ENCODE results near the gene ZNF524.

The ZNF524 gene

DNA sequence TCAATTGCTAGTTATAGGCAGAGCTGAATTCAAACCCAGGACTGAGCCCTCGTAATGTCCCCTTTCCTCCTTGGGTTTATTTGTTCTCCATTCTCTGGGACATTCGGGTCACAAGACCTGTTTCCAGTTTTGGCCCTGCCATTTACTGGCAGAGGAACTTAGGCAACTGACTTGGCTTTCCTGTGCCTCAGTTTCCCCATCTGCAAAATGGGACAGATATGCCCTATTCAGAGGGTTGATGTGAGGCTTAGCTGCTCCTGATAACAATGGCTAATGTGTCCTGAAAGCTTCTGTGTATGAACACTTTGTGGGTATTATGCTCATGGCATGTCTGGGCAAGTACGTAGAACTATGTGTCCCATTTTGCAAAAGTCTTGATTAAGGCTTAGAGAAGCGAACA lies 996 bp downstream of the ZNF524 start:
- DNase-seq (ENCODE audit: low read depth, low spot score) = no peak

DNA sequence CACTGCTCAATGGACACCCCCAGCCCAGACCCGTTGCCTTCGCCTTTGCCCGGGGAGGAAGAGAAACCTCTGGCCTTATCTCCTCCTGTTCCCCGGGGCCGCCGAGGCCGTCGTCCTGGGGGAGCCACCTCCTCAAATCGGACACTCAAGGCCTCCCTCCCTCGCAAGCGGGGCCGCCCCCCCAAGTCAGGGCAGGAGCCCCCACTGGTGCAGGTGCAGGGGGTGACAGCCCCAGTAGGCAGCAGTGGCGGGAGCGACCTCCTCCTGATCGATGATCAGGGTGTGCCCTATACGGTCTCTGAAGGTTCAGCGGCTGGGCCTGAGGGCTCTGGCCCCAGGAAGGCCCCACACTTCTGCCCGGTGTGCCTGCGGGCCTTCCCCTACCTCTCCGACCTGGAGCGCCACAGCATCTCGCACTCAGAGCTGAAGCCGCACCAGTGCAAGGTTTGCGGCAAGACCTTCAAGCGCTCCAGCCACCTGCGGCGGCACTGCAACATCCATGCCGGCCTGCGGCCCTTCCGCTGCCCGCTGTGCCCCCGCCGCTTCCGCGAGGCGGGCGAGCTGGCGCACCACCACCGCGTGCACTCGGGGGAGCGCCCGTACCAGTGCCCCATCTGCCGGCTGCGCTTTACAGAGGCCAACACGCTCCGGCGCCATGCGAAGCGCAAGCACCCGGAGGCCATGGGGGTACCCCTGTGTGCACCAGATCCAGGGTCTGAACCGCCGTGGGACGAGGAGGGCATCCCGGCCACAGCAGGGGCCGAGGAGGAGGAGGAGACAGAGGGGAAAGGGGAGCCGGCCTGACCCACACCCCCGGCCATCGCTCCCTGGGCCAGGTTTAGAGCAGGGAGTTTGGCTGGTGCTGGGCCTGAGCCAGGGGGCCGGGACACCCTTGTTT lies 2.3 kb downstream of the ZNF524 start:
- DNase-seq (ENCODE audit: low read depth, low spot score) = no peak

DNA sequence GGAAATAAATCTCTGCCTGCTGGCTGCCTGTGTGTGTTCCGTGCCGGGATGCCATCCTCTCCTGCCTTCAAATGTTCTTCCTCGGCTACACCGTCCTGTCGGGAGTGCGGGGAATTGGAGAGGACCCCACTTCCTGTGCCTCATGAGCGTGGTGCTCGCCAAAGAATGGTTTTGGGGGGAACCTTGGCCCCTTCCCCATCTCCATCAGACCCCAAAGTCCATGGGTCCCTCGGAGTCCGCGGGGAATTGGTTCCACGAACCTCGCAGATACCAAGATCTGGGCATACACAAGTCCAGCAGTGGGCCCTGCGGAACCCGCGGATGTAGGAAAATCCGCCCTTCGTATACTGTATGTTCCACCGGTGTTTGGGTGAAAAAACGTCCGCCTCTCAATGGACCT lies 3.0 kb downstream of the ZNF524 start:
- DNase-seq (ENCODE audit: low read depth, low spot score) = no peak

DNA sequence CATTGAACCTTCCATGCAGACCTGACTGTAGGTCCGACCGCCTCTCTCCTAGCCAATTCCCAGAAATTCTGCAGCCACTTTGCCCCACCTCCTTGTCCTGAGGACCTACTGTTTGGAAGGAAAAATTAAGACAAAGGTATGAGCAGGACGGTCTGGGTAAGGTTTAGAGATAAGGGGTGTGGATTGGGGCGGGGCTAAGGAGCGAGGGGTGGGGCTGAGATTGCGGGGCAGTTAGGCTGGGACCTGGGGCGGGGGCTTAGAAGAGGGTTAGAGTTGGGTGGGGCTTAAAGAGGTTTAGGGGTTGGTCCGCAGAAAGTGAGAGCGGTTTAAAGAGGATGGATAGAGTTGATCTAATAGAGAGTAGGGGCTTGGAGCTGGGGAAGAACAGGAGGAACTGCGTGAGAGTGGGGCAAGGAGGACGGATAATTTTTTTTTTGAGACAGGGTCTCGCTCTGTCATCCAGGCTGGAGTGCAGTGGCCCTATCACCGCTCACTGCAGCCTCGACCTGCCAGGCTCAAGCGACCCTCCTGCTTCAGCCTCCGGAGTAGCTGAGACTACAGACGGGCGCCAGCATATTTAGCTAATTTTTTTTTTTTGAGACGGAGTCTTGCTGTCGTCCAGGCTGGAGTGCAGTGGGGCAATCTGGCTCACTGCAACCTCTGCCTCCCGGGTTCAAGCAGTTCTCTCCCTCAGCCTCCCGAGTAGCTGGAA lies 3.6 kb downstream of the ZNF524 start:
- DNase-seq (ENCODE audit: low read depth, low spot score) = no peak

DNA sequence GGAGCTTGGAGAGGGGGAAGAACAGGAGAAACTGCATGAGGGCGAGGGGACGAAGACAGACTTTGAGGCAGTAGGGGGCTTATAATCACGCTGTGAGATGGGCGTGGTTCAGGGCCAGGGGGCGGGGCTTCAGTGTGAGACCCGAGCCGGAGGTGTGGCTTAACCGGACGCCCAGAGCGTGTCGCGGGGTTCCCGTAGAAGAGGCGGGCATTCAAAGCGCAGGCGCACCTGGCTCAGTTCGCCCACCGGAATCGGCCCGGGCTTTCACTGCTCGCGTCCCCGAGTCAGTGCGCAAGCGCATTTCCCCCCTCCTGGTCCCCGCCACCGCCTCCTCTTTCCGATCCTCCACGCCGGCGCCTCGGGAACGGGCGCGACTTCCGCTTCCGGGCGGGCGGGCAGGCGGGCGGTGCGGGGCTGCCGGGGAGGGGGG lies 5.1 kb downstream of the ZNF524 start:
- peak; percentile 99 for DNase-seq (ENCODE audit: low read depth, low spot score)

DNA sequence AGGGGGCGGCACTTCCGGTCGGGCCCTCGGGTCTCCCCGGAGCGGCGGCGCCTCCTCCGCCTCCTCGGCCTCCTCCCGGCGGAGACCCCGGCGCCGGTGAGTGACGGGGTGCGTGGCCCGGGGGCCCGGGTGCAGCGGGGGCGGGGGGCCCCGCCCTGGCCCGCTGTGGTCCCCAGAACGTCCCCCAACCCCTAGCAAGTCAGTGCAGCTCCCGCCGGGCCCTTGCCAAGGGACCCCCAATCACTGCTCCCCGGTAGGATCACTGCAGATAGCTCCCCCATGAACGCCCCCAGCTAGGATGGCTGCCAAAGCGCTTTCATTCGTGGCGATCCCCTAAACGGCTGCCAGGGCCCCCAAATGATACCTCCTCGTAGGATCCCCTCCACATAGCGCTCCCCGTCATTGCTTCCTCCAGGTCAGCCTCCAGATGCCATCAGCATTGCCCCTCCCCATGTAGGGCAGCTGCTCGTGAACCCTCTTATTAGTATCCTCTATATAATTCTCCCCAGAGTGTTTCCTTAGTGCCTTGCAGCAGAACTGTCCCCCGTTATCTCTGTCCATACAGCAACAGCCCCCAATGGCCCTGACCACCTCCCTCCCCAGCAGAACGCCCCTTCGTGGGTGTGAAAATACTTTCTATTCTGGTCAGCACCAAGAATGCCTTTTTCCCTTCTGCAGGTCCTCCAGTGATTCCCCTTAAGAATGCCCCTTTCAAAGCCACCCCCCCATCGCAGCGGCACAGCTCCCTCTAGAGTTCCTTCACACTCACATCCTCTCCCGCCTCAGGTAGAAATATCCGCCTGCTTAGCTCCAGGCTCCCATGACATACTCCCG lies 5.8 kb downstream of the ZNF524 start, which contains the start of gene ZNF865:
Gene ZNF865, plus strand, starts transcription at position 11 of the 834 bp plus-strand sequence. CDS start 7,972 bp downstream, outside the sequence.
- peak; percentile 92 for DNase-seq (ENCODE audit: low read depth, low spot score)

DNA sequence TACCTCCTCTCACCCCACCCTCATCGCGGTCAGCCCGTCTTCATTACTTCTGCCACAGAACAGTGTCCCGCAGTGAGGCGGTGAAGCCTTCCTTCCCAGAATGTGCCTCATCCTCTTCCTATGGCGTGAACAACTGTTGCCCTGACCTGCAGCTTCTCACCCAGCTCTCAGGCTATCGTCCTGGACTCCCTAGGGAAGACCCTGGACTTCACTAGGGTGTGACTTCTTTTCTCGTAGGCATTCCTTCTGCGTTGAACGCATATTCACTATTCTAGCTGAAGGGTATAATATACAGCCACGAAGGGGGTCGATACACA lies 6.3 kb downstream of the ZNF524 start:
- no peak for DNase-seq (ENCODE audit: low read depth, low spot score)

DNA sequence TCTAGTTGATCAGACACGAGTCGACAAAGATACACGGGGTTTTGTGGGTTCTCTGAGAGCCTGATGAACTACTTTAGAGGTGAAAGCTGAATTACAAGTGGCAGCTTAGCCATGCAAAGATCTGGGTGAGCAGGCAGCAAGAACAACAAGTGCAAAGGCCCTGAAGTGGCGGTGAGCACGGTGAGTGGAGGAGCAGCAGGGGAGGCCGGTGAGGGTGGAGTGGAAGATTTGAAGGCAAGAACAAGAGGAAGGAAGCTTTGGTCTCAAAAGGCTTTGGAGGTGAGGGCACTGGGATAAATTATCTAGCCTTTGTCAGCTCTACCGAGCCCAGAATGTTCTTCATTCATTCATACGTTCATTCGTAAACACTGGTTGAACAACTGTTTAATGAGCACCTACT lies 6.7 kb downstream of the ZNF524 start:
- no peak for DNase-seq (ENCODE audit: low read depth, low spot score)

DNA sequence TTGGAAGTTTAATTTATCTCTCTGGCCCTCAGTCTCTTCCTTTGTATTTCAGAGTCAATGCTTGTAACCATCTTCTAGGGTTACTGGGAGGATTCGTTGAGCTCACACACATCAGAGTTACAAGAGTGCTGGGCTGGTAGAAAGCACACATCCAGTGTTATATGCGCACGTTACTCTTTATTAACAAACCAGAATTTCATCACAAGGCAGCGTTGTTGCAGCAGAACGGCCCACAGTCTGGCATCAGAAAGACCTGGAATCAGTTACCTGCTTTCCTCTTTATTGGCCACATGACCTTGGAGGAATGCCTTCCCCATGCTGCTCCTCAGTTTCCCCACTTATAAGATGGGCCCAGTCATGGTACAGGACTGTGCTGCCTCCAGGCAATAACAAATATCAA lies 9.2 kb downstream of the ZNF524 start:
- DNase-seq (ENCODE audit: low read depth, low spot score) = no peak

DNA sequence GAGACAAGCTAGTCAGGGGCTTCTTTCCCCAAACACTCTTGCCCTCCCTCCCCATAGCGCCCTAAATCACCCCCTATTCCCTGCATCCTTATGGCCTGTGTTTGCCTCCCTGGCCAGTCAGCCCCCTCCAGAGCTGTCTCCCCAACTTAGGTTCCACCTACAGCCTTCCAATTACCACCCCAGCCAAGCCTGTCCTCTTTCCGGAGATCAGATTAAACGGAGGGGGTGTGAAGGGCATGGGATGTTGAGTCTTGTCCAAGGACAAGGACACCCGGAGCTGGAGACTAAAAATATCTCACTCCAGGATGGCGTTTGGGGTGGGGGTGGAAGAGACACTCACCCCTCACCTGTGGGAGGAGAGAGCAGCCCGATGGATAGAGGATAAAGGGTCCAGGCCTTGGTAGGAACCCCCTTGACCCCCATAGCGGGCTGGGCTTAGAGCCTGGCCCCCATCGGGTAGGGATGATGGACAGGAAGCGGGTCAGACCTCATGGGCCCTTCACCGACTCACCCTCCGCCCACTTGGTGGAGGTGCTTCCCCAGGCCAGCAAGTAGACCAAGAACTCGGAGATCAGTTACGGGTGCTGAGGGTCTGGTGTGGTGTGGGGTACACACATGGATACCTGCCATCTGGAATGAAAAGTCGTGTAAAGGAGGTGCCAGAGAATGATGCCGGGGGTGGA lies 11.4 kb downstream of the ZNF524 start:
- no peak for DNase-seq (ENCODE audit: low read depth, low spot score)

DNA sequence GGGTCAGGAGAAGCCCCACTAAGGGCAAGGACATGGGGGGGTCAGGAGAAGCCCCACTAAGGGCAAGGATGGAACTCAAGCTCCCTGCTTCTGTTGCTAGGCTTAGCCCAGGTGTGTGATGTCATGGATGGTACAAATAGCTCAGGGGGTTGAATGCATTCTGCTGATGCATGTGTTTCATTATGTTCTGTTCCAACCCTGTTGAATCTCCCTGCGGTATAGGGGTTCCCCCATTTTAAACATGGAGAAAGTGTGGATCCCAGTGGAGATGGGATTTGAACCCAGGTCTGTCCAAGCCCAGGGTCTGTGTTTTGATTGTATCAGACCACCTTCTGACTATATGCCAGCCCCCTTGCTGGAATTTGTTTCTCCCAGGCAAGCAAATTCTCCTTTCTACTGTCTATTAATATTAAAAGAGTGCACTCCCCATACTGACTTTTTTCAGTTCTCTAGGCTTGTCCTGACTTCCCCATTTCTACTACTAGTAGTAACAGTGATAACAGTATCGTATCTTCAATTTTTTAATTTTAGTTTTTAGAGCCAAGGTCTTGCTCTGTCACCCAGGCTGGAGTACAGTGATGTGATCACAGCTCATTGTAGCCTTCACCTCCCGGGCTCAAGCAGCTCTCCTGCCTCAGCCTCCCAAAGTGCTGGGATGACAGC lies 12.0 kb downstream of the ZNF524 start:
- no peak for DNase-seq (ENCODE audit: low read depth, low spot score)

DNA sequence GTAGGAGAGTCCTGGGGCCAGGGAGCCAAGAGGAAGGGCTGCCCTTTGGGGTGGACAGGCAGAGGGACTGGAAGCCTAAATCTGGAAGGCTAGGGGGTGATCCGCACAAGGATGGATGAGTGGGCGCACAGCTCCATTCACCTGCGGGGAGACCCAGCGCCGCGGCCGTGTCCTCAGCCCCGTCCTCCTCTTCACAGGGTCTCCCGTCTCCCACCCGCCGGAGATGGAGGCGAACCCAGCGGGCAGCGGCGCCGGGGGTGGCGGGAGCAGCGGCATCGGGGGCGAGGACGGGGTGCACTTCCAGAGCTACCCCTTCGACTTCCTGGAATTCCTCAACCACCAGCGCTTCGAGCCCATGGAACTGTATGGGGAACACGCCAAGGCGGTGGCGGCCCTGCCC lies 13.3 kb downstream of the ZNF524 start:
- no peak for DNase-seq (ENCODE audit: low read depth, low spot score)

DNA sequence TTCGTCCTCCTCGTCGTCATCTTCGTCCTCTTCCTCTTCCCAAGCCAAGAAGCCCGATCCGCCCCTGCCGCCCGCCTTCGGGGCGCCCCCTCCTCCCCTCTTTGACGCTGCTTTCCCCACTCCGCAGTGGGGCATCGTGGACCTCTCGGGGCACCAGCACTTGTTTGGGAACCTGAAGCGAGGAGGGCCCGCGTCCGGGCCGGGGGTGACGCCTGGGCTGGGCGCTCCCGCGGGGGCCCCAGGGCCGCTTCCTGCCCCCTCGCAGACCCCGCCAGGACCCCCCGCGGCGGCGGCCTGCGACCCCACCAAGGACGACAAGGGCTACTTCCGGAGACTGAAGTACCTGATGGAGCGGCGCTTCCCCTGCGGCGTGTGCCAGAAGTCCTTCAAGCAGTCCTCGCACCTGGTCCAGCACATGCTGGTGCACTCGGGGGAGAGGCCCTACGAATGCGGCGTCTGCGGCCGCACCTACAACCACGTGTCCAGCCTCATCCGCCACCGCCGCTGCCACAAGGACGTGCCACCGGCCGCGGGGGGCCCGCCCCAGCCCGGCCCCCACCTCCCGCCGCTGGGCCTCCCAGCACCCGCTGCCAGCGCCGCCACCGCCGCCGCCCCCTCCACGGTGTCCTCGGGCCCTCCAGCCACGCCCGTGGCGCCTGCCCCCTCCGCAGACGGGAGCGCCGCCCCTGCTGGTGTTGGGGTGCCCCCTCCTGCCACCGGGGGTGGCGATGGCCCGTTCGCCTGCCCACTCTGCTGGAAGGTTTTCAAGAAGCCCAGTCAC lies 14.0 kb downstream of the ZNF524 start:
- no peak for DNase-seq (ENCODE audit: low read depth, low spot score)

DNA sequence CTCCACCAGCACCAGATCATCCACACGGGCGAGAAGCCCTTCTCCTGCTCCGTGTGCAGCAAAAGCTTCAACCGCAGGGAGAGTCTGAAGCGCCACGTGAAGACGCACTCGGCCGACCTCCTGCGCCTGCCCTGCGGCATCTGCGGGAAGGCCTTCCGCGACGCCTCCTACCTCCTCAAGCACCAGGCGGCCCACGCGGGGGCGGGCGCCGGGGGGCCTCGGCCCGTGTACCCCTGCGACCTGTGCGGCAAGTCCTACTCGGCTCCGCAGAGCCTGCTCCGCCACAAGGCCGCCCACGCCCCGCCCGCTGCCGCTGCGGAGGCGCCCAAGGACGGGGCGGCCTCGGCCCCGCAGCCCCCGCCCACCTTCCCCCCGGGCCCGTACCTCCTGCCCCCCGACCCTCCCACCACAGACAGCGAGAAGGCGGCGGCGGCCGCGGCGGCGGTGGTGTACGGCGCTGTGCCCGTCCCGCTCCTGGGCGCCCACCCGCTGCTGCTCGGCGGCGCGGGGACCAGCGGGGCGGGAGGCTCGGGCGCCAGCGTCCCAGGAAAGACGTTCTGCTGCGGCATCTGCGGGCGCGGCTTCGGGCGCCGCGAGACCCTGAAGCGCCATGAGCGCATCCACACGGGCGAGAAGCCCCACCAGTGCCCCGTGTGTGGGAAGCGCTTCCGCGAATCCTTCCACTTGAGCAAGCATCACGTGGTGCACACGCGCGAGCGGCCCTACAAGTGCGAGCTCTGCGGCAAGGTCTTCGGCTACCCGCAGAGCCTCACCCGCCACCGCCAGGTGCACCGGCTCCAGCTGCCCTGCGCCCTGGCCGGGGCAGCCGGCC lies 14.8 kb downstream of the ZNF524 start:
- no peak for DNase-seq (ENCODE audit: low read depth, low spot score)

DNA sequence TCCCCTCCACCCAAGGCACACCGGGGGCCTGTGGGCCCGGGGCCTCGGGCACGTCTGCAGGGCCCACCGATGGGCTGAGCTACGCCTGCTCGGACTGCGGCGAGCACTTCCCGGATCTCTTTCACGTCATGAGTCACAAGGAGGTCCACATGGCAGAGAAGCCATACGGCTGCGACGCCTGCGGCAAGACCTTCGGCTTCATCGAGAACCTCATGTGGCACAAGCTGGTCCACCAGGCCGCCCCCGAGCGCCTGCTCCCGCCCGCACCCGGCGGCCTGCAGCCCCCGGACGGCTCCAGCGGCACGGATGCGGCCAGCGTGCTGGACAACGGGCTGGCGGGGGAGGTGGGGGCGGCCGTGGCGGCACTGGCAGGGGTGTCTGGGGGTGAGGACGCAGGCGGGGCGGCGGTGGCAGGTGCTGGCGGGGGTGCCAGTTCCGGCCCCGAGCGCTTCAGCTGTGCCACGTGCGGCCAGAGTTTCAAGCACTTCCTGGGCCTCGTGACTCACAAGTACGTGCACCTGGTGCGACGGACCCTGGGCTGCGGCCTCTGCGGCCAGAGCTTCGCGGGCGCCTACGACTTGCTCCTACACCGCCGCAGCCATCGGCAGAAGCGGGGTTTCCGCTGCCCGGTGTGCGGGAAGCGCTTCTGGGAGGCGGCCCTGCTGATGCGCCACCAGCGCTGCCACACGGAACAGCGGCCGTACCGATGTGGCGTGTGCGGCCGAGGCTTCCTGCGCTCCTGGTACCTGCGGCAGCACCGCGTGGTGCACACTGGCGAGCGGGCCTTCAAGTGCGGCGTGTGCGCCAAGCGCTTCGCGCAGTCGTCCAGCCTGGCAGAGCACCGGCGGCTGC lies 15.7 kb downstream of the ZNF524 start:
- DNase-seq (ENCODE audit: low read depth, low spot score) = no peak

DNA sequence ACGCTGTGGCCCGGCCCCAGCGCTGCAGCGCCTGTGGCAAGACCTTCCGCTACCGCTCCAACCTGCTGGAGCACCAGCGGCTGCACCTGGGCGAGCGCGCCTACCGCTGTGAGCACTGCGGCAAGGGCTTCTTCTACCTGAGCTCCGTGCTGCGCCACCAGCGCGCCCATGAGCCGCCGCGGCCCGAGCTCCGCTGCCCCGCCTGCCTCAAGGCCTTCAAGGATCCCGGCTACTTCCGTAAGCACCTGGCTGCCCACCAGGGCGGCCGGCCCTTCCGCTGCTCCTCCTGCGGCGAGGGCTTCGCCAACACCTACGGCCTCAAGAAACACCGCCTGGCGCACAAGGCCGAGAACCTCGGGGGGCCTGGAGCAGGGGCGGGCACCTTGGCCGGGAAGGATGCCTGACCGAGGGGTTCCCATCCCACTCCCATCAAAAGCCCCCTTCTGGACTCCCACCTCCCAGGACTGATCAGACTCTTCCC lies 16.3 kb downstream of the ZNF524 start:
- DNase-seq (ENCODE audit: low read depth, low spot score) = no peak

DNA sequence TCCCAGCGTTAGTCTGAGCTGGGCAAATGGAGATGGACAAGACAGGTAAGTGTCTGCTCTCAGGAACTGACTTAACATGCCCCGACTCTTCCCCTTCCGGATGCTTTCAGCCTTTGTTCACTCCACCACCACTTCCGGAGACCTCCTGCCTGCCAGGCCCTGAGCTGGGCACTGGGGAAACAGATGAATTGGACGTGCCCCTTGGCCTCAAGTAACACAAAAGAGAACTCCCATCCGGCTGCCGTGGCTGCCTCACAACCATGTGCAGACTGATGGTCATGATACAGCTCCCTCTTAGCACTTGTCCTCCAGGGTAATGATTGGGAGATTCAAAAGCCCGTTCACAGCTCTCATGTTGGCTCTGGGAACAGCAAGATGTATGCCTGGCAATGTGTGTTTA lies 17.3 kb downstream of the ZNF524 start:
- DNase-seq (ENCODE audit: low read depth, low spot score) = no peak

DNA sequence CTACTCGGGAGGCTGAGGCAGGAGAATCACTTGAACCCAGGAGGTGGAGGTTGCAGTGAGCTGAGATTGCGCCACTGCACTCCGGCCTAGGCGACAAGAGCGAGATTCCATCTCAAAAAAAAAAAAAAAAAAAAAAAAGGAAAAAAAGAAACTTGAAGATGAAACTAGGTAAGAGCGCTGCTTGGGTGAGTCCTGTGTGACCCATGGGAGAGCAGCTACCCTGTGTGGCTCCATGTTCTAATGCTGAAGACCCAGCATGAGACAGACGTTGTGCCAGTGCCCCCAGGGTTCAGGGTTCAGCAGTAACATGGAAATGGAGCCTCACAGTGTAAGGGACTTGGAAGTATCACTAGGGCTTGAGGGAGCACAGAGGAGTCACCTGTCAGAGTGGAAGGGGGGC lies 18.3 kb downstream of the ZNF524 start:
- no peak for DNase-seq (ENCODE audit: low read depth, low spot score)

Measured in astrocyte of the hippocampus (primary cell).